Stimulated activated CD4-positive, alpha-beta T cell treated with anti-CD3 and anti-CD28 coated beads, Interleukin-15, amount 100 ng/mL, for 1 hour (primary cell): ENCODE results near the gene SHISAL1.

Source experiments
- DNase-seq, 2 donors: peaks; one replicate each; pipeline ENCODE4 v3.0.0-alpha.2; 2020; ENCODE audit warnings: low read depth in 1 of 2, low spot score in 1 of 2

Gene SHISAL1

GRCh38 chr22:44312766-44313165 is at the start of gene SHISAL1:
Gene SHISAL1, minus strand, starts transcription at chr22:44312951. Its CDS starts 12,006 bp downstream, at chr22:44300945.
- DNase-seq = no peak

DNA sequence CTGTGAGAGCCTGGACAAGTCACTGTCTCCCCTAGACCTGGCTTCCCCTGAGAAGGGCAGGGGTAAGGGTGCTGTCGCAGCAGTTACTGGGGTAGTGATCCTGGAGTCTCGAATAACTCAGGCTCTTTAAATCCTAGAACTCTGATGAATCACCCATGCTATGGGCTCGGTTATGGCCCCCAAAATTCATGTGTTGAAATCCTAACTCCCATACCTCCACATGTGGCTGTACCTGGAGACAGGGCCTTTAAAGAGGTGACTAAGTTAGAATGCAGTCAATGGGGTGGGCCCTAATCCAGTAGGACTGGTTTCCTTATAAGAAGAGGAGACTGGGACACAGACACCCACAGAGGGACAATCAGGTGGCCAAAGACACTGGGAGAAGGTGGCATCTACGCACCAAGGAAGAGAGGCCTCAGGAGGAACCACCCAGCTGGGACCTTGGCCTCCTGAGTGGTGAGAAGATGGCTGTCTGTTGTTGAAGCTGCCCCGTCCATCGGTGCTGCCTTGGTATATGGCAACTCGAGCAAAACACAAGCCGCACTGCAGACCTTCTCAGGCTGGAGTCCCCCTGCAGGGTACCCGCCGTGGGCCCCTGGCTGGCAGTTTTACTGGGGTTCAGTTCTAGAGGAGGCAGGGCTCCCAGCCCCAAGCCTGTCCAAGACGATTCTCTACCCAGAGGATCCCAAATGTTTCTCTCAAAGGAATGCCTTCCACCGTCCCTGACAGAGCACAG is 48.8 kb upstream of the SHISAL1 start:
- DNase-seq = no peak

DNA sequence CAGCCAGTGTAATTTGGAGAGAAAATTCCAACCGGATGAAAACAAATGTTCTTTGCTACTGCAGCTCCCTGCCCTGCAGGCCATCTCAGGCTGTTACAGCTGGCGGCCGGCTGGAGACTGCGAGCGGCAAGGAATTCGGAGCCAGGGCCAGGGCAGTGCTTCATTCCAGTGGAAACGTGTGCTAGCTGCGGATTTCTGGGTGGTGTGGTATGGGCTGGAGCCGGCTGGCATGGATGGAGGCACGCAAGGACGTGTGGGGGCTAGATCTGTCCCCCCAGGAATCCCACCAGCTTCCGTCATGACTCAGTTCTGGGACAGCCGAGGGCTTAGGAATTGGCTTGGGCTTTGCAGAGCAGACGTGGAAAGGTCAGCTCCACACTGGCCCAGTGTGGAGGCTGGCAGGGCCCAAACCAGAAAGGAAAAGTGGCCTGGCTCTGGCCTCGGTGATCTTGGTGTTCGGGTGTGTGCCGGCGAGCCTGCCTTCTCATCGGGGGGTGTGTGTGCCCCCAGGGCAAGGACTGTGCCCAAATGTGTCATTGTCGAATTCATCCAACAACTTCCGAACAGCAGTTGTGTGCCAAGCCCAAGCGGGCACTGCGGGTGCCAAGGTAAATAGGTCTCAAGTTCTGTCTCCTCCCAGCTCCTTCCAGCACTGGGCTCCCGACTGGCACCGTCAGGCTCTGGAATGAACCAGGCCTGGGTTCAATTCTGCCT is 48.1 kb upstream of the SHISAL1 start:
- no peak for DNase-seq

GRCh38 chr22:44360306-44360667 is 47.5 kb upstream of the SHISAL1 start:
- no peak for DNase-seq

DNA sequence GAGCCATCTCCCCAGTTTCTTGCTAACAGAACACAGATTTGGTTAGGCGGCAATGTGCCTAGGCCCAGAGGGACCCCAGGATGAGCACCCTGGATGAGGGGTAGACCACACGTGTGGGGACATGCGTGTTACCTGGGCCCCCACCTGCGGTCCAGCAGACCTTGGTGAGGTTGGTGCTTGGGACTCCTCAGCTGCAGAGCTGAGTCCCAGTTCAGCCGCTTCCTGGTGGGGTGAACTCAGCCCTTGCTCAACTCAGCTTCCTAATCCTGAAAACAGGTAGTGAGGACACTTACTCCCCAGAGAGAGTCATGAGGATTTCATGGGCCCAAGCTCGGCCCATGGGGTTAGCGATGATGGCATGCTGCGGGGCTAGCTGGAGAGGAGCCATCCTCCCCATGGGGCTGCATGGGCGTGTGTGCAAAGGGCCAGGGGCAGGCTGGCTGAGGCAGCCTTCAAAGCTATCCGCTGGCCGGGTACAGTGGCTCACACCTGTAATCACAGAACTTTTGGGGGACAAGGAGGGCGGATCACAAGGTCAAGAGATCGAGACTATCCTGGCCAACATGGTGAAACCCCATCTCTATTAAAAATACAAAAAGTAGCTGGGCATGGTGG is 46.9 kb upstream of the SHISAL1 start:
- DNase-seq = no peak

DNA sequence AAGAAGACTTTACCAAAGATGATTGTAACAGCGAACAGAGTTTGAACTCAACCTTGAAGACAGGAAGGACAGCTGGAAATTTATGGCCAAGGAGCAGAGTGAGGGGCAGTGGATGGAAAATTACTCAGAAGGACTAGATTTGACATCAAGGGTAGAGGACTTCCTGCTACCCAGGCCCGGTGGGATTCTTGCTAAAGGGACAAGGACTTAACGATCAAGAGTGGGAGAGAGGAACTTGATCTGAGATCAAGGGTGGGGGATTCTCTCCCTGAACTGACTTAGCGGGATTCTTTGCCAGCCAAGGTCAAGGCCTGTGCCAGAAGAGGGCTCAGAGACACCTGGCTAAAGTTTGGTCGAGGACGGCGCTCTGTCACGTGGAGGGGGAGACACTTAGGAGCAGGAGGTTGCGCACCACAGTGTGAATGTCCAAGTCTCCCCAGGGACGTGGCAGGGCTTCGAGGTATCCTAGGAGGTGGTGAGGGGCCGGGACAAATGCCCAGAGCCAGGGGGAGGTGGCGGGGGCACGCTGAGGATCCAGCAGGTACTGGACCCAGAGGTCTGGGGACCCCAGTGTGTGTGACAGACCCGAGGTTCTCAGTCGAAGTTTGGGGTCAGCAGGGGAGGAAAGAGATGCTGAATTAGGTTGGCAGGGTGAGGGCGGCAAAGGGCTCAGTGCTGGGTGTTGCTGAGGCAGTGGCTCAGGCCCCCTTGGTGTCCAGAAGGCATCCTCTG is 46.1 kb upstream of the SHISAL1 start:
- DNase-seq = no peak

DNA sequence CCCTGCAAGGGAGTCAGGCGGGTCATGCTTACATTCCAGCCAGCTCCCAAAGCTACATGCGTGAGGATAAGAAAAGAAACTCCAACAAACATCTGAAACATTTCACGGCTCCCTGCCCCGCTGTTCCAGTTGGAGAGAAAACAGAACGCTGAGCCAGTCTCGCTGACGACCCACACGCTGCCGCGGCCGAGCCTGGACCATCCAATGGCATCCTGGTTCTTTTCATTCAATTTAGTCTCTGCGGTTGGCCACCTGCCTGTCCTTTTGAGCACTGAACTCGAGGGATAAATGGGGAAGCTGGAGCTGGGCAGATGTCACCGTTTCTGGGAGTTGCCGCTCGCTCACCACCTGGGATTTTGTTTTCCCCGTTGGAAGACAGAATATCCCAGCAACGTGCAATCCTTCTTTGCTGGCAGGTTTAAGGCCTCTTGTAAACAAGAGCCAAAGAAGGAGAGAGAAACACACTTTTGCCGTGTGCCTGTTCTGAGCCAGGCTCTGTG is 45.3 kb upstream of the SHISAL1 start:
- no peak for DNase-seq

- DNase-seq = no peak
Measured at GRCh38 chr22:44357296-44357965, 44.7 kb upstream of the SHISAL1 start.

DNA sequence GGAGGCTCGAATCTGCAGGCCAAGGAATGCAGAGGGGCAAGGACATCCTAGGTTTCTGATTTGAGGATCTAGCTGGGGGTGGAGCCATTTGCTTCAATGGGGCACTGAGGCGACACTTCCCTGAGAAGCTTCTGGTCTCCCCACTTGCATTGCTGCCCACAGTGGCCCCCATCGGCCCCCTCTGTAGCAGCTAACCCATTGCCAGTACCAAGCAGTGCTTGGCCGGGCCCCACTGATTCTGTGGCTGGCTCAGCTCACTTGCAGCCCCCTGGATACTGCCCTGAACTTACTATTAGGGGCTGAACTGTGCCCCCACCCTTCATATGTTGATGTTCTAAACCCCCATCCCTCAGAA is 42.9 kb upstream of the SHISAL1 start:
- no peak for DNase-seq

DNA sequence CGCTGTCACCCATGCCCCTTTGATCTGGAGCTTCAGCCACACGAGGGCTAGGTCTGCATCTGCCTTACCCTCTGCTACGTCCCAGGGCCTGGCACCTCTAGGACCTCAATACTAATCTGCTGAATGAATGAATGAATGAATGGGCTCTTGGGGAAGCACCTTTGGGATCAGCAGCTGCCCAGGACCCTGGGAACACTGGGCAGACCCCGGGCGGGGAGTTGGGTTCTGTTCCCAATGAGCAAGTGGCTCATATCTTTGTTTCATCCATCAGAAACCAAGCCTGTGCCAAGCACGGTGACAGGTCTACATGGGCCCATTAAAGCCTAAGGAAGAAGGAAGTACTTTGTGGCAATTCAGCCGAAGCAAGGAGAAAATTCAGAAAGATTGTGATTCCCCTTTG is 41.5 kb upstream of the SHISAL1 start:
- DNase-seq = no peak

- DNase-seq = no peak
Measured at GRCh38 chr22:44353041-44353440, 40.3 kb upstream of the SHISAL1 start.

GRCh38 chr22:44352378-44353035 is 39.8 kb upstream of the SHISAL1 start:
- DNase-seq = no peak

GRCh38 chr22:44351685-44352377 is 39.1 kb upstream of the SHISAL1 start:
- no peak for DNase-seq

DNA sequence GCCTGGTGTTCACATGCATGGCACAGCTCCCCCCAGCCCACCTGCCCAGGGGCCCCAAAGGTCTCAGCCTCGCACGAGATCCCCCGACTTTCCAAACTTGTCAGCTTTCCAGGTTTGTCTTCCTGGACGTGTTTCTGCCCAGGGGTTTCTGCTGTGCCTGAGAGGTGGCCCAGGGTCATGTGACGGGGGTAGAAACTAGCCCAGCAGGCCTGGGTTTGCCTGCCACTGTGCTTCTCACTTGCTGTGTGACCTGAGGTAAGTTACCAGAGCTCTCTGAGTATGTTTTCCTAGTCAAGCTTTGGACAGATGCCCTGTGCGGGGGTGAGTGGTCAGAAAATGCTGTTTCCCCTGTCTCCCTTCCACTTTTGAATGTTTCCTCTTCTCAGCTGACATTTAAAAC is 38.3 kb upstream of the SHISAL1 start:
- DNase-seq = no peak

DNA sequence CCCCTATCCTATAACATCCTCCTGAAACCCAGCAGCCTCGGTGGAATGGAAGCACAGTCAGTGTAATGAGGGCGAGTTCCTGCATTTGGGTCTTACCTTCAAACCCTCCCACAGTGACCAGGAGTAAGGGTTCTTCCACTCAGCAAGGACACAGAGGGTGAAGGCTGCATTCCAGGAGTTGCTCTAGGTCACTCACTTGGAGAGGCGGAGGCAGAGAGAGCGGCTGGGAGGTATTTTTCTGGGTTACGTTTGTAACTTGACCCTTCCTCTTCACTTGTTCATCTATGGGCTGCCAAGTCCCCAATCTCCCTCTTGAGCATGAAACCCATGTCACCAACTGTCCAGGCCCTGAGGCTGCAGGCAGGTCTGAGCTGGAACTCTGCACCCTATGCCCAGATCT is 36.8 kb upstream of the SHISAL1 start:
- DNase-seq = no peak

GRCh38 chr22:44348971-44349560 is 36.3 kb upstream of the SHISAL1 start:
- DNase-seq = no peak

- DNase-seq = no peak
Measured at GRCh38 chr22:44347549-44347948, 34.8 kb upstream of the SHISAL1 start.

- no peak for DNase-seq
Measured at GRCh38 chr22:44347080-44347479, 34.3 kb upstream of the SHISAL1 start.

- DNase-seq = no peak
Measured at GRCh38 chr22:44345872-44346271, 33.1 kb upstream of the SHISAL1 start.

- no peak for DNase-seq
Measured at GRCh38 chr22:44344407-44344806, 31.7 kb upstream of the SHISAL1 start.
